Measurements from ENCODE around the gene TRAPPC10.
"Not testable (repeated sequence)": the region's sequence is repeated elsewhere in the genome, so short reads cannot be mapped to it uniquely, and the experiment has no call there.

TRAPPC10 gene

DNA sequence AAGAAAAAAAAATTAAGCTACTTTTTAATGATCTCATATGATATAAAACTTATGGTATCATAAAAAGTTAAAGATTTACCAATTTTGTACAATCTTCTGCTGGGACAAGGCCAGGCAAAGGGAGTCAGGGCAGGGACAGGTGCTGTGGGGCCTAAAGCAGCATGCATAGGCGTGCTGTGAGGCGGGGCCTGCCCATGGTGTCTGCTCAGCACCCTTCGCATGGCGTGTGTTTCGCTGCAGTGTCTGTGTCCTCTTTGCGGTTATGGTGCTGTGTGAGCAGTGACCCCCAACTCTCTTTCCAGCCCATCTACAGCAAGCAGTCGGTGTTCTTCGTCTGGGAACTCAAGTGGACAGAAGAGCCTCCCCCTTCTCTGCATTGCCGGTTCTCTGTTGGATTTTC is 81.7 kb downstream of the TRAPPC10 start:
- no peak for DNase-seq

DNA sequence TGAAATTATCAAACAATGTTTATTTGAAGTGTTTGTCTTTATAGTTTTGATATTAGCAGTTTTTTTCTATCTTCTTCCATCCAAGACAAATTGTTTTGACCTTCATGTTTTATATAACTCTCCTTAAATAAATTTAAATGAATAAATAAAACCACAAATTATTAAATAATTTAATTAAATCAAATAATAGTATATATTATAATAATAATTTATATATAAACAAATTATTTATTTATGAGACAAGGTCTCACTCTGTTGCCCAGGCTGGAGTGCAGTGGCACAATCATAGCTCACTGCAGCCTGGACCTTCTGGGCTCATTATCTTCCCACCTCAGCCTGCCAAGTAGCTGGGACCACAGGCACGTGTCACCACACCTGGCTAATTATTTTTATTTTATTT is 82.7 kb downstream of the TRAPPC10 start:
- DNase-seq, result no peak

DNA sequence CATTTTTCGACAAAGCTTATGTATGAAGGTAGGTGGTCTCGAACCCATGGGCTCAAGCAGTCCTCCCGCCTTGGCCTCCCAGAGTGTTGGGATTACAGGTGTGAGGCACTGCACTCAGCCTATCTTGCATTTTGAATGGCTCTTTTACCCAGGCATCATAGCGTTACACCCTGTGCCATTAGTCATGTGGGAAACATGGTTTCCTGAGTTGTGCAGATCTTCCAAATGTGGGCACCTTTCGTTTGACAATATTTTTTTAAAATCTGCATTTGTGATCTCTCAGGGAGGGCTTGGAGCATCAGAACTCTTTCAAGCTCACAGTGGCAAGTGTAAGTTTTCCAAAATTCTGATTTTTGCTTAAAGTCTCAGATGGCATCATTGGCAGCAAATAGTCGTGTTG is 86.4 kb downstream of the TRAPPC10 start:
- DNase-seq, result not testable (repeated sequence)

DNA sequence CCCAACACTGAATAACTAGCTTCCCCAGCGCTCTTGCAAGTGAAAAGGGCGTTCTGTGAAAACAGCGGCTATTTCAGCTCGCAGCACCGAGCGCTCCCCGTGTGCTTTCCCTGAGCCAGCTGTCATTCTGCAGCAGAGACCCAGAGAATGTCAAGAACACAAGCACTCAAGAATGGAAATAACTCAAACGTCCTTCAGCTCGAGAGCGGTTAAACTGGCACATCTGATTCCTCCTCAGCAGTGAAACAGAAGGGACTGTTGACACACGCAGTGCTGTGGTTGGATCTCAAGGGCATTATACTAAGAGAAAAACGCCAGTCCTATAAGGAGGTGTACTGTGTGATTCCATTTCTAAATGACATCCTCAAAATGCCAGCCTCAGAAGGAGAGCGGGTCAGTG is 86.9 kb downstream of the TRAPPC10 start:
- not testable (repeated sequence) for DNase-seq

DNA sequence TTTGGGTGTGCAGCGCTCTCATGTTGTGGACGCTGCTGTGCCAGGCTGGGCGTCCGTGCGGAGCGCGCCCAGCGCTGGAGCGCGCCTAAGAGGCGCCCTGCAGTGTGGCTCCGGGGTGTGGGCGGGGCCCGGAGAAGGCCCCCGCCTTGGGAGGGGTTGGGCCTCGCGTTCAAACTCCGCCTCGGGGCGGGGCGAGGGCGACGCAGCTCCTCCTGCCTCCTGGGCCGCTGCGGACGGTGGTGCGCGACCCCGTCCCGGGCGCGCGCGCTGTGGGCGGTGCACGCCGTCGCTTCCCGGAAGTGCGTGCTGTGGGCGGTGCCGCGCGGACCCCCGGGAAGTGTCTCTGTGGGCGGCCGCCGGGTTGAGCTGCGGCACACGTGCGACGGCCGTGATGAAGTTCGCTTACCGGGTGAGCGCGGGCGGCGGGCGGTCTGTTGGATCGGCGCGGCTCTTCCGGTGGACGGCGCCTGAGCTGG is 95.0 kb downstream of the TRAPPC10 start, which contains the start of gene PWP2:
Gene PWP2 (plus strand): TSS at position 374 of the 476 bp plus-strand sequence. CDS start 18 bp downstream, at position 392.
- not testable (repeated sequence) for DNase-seq

DNA sequence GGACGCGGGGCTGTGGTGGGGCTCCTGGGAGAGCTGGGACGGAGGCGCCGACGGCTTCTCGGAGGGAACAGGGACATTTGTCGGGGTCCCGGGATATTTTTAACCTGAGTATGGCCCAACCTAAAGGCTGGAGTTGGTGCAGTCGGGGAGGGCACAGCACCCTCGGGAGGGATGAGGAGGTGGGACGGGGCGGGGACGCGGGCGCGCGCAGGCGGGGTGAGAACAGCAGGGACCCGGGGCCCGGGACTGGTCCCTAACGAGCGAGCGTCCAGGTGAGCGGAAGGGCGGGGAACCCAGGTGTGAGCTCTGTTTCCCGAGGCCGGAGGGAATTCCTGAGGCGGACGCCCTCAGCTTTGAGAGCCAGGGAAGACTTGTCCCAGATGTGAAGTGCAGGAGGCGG is 95.5 kb downstream of the TRAPPC10 start:
- not testable (repeated sequence) for DNase-seq

DNA sequence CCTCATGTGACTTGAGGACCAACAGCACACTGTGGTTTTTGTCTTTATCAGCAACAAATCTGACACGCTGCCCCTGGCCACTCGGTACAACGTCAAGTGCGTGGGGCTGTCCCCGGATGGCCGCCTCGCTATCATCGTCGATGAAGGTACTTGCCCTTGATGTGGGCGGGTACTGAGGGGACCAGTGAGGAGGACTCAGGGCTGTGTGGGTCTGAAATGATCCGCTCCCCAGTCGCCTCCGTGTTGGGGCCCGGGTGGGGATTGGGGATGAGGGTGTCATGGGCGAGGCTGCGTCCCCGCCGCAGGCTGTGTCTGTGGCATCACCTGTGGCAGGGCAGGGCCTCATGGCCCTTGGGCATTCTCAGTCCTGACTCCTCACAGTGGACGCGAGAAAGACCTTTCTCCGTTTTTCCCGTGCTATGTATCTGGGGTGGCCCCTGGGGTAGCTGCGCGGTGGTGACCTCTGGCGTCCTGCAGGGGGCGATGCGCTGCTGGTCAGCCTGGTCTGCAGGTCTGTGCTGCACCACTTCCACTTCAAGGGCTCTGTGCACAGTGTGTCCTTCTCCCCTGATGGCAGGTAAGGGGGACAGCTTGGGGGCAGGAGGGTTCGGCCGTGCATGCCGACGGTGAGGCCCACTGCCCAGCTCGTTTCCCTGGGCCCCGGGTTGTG is 101.7 kb downstream of the TRAPPC10 start:
- not testable (repeated sequence) for DNase-seq

DNA sequence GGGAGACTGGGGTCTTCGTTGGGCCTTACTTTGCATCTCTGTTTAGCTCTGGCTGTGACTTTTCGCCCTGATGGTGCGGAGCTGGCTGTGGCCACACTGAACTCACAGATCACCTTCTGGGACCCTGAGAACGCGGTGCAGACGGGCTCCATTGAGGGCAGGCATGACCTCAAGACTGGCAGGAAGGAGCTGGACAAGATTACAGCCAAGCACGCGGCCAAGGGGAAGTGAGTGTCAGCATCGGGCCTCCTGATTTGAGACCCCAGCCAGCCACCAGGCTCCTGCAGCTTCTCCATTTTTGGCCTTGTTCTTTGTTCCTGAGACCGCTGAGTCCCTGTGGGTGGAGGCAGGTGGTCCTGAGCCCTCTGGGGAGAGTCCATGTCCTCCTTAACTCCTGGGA is 110.0 kb downstream of the TRAPPC10 start:
- DNase-seq, result not testable (repeated sequence)

DNA sequence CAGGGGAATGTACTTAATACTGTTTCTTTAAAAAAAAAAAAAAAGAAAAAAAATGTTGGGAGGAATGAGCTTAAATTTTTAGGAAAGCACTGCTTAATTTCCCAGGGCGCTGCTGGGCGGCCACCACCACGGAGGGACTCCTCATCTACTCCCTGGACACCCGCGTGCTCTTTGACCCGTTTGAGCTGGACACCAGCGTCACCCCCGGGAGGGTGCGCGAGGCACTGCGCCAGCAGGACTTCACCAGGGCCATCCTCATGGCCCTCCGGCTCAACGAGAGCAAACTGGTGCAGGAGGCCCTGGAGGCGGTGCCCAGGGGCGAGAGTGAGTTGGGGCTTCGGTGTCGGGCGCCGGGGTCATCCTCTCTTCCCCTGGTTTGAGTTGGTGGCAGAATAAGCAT is 115.7 kb downstream of the TRAPPC10 start:
- DNase-seq, result not testable (repeated sequence)

DNA sequence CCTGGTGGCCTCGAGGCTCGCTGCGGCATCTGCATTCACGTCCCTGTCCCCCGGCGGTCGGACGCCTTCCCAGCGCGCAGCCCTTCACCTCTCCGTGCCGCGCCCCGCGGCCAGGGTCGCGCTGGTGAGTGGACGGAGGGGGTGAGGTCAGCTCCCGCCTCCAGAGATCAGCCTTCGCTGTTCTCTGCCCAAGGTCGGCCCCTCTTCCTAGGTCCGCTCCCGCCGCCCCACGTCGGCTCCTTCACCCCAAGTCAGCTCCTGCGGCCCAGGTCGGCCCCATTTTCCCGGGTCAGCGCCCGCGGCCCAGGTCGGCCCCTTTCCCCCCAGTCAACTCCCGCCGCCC is 121.6 kb downstream of the TRAPPC10 start:
- not testable (repeated sequence) for DNase-seq

DNA sequence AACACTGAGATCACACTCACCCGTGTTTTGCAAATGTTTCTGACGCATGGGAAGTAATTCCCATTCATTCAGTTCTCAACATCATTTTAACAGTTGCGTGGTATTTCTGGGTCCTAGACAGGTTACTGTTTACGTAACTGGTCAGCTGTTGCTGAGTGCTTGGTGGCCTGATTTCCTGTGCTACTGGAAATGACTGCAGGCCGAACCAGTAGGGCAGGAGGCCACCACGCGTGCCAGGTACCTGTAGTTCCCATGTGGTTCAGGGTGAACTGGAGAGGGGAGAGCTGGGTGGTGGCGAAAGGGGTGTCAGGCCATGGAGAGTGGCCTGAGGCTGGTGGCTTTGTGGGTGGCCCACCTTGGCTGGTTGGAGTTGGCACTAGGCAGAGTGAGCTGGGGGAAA is 122.6 kb downstream of the TRAPPC10 start:
- not testable (repeated sequence) for DNase-seq

DNA sequence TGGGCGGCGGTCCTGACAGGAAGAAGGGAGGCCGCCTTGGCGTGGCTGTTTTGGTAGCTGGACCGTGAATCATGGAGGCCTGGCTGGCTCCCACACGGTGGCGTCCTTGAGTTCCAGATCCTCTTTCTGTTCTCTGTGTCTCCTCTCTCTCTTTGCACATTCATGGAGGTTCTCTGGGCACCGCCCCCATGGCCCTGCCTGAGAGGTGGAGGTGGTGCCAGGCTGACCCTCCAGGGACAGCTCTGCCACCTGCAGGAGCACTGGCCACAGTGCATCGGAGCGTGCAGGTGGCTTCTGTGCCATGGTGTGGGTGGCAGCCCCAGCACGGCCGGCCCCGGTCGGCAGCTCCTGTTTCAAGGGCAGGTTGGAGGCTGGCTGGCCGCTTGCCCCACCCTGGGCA is 125.9 kb downstream of the TRAPPC10 start:
- DNase-seq, result not testable (repeated sequence)

DNA sequence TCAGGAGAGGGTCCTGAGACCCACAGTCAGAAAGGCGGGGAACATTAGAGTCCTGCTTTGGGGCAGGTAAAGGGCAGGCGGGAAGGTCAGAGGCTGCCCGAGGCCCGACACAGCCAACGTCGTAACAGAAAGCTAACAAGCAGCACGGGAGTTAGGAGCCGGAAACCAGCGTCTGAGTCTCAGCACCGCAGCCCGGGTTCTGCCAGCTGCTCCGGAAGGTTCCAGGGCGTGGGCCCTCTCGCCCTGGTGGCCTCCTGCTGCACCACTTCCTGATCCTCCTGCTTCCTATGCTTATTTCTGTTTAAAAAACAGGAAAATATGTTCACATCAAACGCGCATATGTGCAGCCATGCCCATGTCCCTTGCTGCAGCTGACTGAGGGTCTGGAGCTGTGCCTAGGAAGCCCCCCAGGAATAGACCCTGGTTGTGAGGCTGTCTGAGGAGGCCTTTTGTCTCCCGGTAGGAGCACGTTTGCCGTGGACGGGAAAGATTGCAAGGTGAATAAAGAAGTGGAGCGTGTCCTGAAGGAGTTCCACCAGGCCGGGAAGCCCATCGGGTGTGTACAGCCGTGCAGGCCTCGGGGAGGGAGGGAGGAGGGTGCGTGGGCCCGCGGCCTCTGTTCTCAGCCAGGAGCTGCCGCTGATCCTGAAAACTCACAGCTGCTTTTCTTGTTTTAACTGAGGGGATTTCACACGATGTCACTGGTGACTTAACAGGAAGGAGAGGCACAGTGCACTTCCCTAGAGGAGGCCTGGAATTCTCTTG is 127.9 kb downstream of the TRAPPC10 start:
- not testable (repeated sequence) for DNase-seq

DNA sequence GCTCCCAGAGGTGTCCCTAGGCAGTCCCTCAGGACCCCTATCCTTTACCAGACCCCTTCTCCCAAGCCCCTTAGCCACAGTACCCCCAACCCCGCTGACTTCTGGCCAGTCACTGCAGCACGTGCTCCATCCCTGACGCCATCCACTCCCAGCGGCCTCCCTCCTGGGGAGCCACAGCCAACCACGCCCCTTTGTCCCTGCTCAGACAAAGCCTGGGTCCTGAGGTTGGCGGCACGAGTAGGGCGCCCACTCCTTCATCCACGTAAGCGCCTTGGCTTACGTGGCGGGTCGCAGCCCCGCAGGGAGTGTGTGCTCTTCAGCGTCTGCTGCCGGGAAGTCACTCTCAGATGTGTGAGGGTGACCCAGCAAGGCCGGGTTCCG is 128.4 kb downstream of the TRAPPC10 start:
- DNase-seq, result not testable (repeated sequence)

DNA sequence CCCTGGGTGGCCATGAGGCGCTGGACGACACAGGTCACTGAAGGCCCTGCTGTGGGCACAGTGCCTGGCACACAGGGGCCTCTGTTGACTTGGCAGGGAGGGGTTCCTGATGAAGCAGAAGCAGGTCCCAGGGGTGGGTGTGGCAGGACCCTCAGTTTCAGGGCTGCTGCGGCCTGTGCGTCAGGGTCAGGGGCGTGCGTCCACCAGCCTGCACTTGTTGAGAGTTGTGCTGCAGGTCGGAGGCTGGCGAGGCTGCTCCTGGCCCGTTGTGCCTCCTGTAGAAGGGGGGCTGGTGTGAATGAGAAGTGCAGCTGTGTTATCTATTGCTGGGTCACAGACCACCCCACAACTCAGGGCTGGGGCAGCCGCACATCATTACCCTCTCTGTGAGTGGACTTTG is 130.4 kb downstream of the TRAPPC10 start:
- DNase-seq, result not testable (repeated sequence)

DNA sequence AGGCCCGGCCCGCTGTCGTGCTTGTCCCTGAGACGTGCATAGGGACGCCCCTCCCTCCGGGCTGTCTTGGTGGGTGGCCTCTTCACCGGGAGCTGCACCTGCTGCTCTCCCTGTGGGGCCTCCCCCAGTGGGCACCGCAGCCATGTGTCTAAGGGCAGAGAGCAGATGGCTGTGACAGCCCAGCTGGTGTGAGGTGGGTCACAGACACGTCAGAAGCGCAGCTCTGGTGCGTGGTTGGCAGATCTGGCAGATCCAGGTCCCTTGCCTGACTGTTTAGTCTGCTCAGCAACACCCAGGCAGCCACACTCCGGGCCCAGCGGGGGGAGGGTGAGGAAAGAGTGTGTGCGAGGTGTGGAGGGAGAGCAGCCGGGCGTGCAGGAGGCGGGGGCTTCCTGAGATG is 131.3 kb downstream of the TRAPPC10 start:
- DNase-seq, result not testable (repeated sequence)

DNA sequence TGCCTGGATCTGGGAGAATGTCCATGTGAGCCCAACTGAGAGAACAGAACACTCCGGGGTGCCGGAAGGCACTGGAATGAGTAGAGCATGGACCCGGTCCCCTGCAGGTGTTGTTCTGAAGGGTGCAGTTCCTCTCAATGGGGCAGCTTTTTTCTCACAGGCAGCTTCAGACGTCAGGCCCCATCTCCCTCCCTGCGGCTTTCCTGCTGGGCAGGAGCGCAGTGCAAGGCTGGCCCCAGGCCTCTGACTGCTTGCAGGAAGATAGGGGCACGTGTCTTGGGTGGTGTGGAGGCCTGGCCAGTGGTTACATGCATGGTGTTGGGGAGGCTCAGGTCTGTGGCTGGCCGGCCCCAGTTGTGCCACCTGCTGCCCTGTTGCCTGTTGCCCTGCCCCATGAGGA is 131.9 kb downstream of the TRAPPC10 start:
- not testable (repeated sequence) for DNase-seq

DNA sequence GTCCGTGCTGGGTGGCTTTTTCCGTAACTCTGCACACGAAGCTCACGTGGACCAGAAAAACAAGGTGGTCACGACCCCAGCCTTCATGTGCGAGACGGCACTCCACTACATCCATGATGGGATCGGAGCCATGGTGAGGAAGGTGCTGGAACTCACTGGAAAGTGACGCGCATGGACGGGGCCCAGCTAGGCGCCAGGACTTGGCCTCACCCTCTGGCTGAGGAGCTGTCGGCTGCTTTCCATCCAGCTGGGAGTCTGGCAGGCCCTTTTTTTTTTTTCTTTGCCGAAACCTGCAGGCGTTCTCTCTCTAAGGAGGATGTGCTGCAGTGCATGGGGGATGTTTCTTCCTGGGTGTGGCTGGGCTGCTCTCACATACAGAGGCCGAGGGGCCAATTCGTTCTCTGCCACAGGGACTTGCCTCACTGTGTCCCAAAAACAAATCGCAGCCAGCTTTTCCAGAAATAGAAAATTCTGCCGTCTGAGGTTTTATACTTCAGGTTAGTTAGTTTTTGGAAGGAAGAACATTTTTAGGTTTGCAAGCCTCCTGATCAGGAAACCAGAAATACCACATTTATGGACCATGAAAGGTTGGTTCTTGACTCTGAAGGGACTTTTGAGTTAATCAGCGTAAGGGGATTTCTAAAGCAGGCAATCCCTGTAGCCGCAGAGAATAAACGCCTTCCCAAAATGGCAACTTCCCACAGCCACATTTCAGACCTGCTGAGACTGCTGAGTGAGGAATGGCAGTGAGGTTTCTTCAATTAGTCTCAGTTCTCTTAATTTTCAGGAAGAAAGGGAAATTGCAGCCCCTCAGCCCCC is 132.9 kb downstream of the TRAPPC10 start:
- DNase-seq, result not testable (repeated sequence)

DNA sequence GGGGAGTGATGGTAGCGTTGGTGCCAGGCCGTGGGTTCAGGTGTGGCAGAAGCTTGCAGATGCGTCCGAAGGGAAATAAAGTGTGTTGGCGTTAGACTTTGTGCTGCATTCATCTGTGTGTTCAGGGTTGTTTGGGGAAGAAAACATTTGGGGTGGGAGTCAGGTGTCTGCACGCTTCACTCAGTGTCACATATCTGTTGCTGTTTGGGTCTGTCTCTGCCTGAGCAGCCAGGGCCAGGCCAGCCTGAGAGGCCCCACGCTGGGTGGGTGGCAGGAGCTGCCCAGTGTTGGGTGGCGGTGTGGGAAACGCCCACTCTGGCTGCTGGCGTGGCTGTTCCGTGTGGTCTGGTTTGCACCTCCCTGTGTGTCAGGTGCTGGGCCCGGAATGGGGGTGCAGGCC is 133.5 kb downstream of the TRAPPC10 start:
- DNase-seq, result not testable (repeated sequence)

DNA sequence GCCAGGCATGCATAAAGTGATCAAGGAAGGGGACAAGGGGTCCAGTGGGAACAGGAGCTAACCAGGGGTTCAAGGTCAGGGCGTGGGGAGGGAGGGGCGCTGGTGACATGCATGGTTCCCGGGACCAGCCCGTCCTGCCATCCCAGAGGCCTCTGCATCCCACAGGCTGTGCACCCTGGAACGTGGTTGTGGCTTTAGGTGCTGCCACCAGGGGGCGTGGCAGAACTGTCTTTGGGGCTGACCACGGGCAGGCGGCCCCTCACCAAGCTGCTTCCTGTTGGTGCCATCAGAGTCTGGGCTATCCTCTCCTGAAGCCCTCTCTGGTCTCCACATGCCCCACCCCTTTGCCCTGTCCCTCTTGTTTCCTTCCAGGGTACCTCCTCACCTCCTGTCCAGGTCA is 135.0 kb downstream of the TRAPPC10 start:
- not testable (repeated sequence) for DNase-seq

DNA sequence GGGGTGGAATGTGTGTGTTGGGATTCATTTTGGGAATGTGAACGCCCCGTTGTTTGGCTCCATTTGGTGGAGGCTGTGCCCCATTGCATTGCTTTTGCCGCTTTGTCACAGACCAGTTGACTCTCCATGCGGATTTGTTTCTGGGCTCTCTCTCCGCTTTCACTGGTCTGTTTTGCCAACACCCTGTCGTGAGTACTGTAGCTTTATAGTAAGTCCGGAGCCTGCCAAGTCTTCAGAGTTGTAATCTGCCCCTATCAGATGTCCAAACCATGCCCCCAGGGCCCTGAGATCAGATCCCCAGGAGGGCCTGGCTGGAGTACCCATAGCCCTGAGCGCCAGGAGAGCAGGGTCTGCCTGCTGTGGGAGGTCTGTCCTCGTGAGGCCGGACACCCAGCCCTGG is 138.1 kb downstream of the TRAPPC10 start:
- not testable (repeated sequence) for DNase-seq

DNA sequence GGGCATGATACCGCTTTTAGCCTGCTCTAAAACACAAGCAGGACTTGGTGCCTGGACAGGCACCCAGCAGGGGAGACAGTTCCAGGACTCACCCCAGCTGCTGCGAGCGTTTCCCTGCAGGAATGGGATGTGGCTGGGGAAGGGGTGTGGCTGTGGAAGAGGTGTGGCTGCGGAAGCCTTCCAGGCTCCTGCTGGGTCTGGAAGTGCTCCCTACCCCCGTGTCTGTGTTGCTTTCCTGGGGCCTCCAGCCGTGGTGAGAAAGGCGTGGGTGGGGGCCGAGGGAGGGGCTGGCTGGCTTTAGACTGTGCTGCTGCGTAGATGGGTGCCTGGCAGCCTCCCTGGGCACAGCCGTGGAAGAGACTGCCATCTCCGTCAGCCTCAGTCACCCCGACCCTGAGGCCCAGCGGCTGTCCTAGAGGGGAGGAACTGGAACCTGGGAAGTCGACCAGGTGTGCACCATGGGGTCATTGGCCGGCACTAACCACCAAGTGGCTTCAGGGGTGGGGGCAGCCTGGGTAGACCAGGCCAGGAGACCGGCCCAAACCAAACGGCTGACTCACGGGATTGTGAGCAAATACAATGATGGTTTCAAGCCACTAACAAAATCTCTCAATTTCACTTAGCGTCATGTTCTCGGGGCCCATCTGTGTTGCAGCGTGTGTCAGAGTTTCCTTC is 141.2 kb downstream of the TRAPPC10 start:
- DNase-seq, result not testable (repeated sequence)

DNA sequence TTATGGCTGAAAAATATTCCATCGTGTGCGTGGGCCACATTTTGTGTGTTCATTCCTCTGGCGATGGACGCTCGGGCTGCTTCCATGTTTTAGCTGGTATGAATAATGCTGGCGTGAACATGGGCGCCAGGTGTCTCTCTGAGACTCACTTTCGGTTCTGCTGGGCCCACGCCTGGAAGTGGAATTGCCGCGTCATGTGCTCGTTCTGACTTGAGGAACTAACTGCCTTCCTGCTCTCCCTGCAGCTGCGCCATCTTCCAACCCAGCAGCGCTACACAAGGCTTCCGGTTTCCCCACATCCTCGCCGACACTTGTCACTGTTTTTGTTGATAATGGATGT is 141.8 kb downstream of the TRAPPC10 start:
- not testable (repeated sequence) for DNase-seq

Data from DMS79 treated with DMSO at 0.1 percent for 48 hours (cell line).